GM18909 (cell line): ENCODE data around the gene CEP250.

Source experiments
- ATAC-seq: cut with Tn5 transposase; IDR thresholded peaks from one replicate; pipeline ENCODE4 v1.9.1; 2021; ENCODE audit warnings: mild to moderate bottlenecking; ENCODE audit not compliant: unreplicated experiment, poor library complexity

The CEP250 gene

DNA sequence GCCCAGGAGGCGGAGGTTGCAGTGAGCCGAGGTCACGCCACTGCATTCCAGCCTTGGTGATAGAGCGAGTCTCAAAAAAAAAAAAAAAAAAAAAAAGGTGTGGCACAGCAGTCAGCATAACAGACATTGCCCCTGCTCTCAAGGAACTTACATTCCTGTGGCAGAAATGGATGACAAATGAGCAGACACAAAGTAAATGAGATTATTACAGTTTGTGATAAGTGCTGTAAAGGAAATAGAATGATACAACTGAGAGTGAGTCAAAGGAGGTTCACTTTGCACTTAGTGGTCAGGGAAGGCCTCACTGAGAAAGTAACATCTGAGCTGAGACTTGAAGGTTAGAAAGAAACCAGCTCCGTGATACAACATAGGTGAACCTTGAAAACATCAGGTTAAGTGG is 36.4 kb downstream of the CEP250 start:
- no peak for ATAC-seq

DNA sequence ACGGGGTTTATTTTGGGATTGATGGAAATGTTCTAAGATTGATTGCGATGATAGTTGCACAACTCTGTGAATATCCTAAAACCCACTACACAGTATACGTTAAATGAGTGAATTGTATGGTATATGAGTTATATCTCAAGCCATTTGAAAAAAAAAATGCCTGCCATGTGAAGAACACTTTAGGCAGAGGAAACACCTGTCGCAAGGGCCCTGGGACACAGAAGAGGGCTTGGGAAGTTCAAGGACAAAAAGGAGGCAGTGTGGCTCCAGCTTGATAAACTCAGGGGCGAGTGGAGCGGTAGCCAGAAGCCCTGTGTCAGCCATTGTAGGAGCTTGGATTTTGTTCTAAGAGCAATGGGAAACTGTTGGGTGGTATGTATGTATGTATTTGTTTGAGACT is 37.0 kb downstream of the CEP250 start:
- no peak for ATAC-seq

GRCh38 chr20:35496481-35496880 is 41.1 kb downstream of the CEP250 start:
- no peak for ATAC-seq

DNA sequence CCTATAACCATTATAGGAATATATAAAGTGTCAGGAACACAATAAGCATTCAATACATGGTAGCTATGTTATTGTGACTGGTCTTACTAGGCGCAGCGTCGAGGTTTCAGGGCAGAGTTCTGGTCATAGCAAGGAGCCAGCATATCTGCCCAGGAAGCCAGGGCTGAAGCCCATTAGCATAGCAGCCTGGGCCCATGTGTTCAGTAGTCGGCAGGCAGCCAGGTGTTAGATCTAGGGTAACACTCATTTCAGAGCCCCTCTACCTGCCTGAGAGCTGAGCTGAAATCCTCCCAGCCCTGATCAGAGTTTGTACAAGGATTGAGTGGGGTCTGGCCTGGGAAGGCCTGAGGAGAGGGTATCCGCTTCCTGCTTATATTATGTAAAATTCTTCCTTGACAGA is 41.9 kb downstream of the CEP250 start:
- no peak for ATAC-seq

DNA sequence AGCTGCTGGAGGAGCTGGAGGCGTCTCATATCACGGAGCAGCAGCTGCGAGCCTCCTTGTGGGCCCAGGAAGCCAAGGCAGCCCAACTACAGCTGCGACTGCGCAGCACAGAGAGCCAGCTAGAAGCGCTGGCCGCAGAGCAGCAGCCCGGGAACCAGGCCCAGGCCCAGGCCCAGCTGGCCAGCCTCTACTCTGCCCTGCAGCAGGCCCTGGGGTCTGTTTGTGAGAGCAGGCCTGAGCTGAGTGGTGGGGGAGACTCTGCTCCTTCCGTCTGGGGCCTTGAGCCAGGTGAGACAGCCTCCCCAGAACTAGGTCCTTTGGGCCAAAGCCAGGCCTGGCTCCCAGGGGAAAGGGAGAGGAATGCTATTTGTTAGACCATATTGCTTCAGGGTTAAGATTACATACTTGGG is 42.4 kb downstream of the CEP250 start:
- ATAC-seq, result no peak

GRCh38 chr20:35499271-35499670 is 43.9 kb downstream of the CEP250 start:
- ATAC-seq, result no peak

- ATAC-seq, result no peak
Measured at GRCh38 chr20:35502352-35502751, 47.0 kb downstream of the CEP250 start.

DNA sequence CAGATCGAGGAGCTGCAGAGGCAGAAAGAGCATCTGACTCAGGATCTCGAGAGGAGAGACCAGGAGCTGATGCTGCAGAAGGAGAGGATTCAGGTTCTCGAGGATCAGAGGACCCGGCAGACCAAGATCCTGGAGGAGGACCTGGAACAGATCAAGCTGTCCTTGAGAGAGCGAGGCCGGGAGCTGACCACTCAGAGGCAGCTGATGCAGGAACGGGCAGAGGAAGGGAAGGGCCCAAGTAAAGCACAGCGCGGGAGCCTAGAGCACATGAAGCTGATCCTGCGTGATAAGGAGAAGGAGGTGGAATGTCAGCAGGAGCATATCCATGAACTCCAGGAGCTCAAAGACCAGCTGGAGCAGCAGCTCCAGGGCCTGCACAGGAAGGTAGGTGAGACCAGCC is 47.9 kb downstream of the CEP250 start:
- no peak for ATAC-seq

DNA sequence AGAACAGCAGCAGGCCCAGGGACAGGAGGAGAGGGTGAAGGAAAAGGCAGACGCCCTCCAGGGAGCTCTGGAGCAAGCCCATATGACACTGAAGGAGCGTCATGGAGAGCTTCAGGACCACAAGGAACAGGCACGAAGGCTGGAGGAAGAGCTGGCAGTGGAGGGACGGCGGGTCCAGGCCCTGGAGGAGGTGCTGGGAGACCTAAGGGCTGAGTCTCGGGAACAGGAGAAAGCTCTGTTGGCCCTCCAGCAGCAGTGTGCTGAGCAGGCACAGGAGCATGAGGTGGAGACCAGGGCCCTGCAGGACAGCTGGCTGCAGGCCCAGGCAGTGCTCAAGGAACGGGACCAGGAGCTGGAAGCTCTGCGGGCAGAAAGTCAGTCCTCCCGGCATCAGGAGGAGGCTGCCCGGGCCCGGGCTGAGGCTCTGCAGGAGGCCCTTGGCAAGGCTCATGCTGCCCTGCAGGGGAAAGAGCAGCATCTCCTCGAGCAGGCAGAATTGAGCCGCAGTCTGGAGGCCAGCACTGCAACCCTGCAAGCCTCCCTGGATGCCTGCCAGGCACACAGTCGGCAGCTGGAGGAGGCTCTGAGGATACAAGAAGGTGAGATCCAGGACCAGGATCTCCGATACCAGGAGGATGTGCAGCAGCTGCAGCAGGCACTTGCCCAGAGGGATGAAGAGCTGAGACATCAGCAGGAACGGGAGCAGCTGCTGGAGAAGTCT is 48.6 kb downstream of the CEP250 start:
- no peak for ATAC-seq

DNA sequence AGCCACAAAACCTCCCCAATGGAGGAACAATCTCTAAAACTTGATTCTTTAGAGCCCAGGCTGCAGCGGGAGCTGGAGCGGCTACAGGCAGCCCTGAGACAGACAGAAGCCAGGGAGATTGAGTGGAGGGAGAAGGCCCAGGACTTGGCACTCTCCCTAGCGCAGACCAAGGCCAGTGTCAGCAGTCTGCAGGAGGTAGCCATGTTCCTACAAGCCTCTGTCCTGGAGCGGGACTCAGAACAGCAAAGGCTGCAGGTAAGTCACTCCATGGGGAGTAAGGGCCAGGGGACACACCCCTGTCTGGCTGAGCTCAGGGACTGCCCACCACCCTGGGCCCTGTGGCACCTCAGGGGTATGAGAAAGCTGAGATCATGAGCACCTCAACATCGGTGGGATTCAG is 49.4 kb downstream of the CEP250 start:
- no peak for ATAC-seq

DNA sequence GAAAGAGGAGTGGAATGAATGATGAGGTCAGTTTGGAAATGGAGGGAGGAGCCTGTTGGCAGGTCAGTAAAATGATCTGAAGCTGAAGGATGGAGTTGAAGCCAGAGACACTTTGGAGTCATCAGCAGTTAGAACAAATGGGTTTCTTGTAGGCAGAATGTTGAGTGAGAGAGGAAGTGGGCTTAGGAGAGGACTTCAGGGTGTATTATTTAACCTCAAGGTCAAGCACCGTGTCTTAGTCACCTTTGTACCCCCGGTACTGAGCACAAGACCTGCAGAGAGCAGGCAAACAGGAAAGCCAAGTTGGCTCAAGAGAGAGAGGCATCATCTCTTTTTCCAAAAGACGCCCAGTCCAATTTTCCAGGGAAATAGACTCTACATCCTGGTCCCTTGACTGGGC is 50.8 kb downstream of the CEP250 start:
- ATAC-seq, result no peak

GRCh38 chr20:35506872-35507638 is 51.7 kb downstream of the CEP250 start:
- ATAC-seq, result no peak

DNA sequence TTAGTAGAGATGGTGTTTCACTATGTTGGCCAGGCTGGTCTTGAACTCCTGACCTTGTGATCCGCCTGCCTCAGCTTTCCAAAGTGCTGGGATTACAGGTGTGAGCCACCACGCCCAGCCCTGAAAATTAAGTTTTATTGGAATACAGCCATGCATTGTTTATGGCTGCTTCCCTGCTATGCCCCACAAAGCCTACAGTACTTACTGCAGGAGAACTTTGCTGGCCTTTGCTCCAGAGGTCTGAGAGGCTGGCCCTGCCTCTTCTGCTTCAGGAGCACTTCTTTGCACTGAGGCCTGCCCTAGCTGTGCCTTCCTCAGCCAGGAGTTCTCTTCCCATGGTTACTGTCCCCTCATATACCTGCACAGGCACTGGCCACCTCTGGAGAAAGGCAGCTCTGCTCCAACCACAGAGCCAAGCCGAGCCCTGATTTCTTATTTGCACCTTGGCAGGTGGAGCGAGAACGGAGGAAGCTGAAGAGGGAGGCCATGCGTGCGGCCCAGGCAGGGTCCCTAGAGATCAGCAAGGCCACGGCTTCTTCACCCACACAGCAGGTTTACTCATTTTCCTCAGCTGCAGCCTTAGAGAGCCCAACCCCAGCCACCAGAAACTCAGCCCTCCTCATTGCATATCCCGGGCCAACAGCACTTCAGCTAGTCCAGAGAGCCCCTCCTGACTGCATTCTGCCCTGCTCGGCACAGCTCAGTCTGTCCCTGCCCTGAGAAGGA is 53.3 kb downstream of the CEP250 start:
- ATAC-seq, result no peak

DNA sequence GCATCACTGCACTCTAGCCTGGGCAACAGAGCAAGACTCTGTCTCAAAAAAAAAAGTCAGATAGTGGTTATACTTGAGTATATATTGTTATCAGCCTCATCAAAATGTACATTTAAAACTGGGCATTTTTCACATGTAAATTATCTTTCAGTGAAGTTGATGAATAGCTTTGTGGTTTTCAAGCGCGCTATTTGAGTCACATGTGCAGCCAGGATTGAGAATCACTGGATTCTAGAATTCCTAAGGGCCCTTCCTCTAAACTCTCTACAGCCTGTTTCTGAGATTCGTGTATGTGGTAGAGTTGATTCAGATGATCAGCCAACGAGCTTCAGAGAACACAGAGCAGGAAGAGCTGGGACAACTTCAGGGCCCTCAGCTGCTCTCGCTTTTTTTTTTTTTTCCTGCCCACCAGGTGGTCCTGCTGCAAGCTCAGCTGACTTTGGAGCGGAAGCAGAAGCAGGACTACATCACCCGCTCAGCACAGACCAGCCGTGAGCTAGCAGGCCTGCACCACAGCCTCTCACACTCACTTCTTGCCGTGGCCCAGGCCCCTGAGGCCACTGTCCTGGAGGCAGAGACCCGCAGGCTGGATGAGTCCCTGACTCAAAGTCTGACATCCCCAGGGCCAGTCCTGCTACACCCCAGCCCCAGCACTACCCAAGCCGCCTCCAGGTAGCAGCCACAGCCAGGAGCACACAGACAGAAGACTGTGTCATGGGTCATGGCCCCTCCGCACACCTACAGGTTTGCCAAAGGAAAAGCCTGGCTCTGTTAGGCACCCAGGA is 55.7 kb downstream of the CEP250 start:
- ATAC-seq, result no peak

- ATAC-seq, result no peak
Measured at GRCh38 chr20:35511814-35512420, 56.5 kb downstream of the CEP250 start.

DNA sequence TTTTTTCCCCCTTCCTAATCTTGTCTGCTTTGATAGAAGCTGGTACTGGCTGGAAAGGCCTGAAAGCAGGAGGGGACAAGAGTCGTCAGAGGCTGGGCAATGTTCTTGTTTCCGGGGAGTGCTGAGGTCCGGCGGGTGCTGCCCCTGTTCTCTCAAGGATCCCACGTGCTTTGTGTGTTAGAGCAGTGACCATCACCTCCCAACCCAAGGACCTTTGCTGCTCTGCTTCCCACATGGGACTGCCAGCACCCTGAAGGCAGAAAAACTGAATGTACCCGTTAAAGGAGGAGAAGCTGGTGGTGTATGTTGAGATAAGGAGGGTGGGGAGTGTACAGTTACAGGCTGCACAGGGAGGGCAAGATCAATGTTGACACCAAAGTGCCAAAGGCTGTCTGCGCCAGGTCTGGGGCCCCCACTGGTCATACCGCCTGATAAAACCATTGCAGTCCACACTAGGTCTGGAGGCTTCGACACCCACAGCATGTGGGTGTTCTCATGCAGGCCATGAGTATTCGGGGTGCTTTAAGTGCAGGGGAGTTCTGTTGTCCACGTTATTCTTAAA is 59.1 kb downstream of the CEP250 start:
- ATAC-seq, result no peak

DNA sequence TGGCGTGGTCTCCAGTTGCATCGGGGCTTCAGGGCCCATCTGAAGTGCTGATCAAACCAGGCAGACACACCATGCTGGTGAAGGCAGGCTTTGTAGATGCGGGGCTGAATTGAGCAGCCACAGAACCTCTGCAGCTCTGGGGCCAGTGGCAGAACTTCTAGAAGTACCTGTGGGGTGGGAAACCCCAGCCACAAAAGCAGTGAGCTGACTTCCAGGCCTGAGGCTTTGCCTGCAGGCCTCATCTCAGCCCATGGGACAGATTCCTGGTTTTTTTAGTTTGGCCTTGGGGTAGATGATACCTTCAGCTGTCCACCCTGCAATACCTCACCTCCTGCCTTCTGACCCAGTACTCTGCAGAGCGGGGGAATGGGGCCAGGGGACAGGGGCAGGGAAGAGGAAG is 59.9 kb downstream of the CEP250 start:
- ATAC-seq, result no peak

- no peak for ATAC-seq
Measured at GRCh38 chr20:35515949-35516645, 60.7 kb downstream of the CEP250 start.

GRCh38 chr20:35517125-35517524 is 61.7 kb downstream of the CEP250 start:
- no peak for ATAC-seq
